Brain microvascular endothelial cell (primary cell): Measurements from ENCODE around the gene DCHS1.

Source experiments
- DNase-seq: peaks from one replicate; pipeline ENCODE4 v3.0.0-alpha.2; 2020
- H3K27ac ChIP-seq: fragments of 250-450 bp; sonication (Bioruptor Pico); 2 replicates; pipeline ENCODE4 v1.5.1; 2020; ENCODE audit warnings: mild to moderate bottlenecking, moderate library complexity
- H3K27me3 ChIP-seq: fragments of 250-450 bp; sonication (Bioruptor Pico); replicated peaks from 2 replicates; pipeline ENCODE4 v1.5.1; 2020; ENCODE audit warnings: mild to moderate bottlenecking
- H3K36me3 ChIP-seq: fragments of 250-450 bp; sonication (Bioruptor Pico); replicated peaks from 2 replicates; pipeline ENCODE4 v1.5.1; 2020; ENCODE audit warnings: mild to moderate bottlenecking
- H3K4me3 ChIP-seq: 2 replicates; pipeline ENCODE4 v1.5.1; 2011; ENCODE audit warnings: low read depth, mild to moderate bottlenecking, control low read depth, low read length, moderate library complexity
- CTCF ChIP-seq: IDR thresholded peaks from 2 replicates; pipeline ENCODE4 v1.5.1; 2011; ENCODE audit warnings: low read depth, mild to moderate bottlenecking, moderate library complexity, low read length, control low read depth, inconsistent platforms; ENCODE audit errors: missing control alignments
- in situ Hi-C: cut with HindIII; loops from 2 replicates; pipeline ENCODE4 v1.10.0; 2017; ENCODE audit warnings: low sequenced_read_pairs, low pct_ligation_motif_present

DCHS1 gene

GRCh38 chr11:6615046-6615445 is 40.6 kb downstream of the DCHS1 start:
- H3K36me3 ChIP-seq = peaks cover 29% of the 10 kb centered on the region
- in situ Hi-C loops = no loop called here

DNA sequence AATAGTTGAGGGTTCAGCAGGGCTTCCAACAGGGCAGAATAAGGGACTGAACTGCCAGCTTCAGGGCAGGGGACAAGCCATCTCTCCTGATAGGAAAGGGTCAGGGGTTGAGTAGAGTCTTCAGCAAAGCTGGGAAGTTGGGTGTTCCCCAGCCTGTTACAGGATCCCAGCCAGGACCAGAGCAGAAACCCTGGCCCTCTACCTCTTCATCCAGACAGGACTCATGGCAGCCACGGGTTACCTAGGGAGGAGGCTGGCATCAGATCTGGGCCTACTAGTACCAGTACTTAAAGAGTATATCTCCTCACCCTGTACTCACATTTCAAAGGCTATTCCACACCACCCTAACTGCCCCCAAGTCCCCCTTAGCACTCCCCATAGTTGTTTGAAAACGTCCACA is 41.2 kb downstream of the DCHS1 start:
- TF ChIP-seq CTCF = no peak
- Histone ChIP-seq H3K27me3 (no peaks in the 10 kb centered on the region), H3K4me3 (no peak overlapping the region), H3K27ac (no peak overlapping the region), H3K36me3 (peaks cover 35% of the 10 kb centered on the region)
- DNase-seq = no peak
- in situ Hi-C loops = no loop called here

More at GRCh38 chr11:6615046-6615445, 40.6 kb downstream of the DCHS1 start:
- H3K27ac ChIP-seq = no peak overlapping the region
- no peak for TF ChIP-seq CTCF
- H3K27me3 ChIP-seq = no peaks in the 10 kb centered on the region
- no peak for DNase-seq
- no peak overlapping the region for H3K4me3 ChIP-seq

DNA sequence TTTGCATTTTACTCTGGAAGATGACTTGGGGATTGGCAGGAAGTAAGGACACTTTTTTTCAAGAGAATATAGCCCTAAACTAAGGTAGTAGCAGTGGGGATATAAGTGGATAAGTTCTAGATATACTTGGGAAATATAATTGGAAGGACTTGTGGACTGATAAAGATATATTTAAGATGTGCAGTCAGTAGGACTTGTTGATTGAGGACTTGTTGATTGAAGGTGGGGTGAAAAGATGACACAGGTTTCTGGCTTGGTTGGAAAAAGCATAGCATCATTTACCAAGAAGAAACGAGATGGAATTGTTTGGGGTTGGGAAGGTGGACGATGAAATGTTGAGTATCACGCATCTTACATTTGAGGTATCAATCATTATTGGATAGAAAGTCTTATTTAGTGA is 42.1 kb downstream of the DCHS1 start:
- no peak for DNase-seq
- Histone ChIP-seq H3K27ac (no peak overlapping the region), H3K36me3 (peaks cover 45% of the 10 kb centered on the region), H3K4me3 (no peak overlapping the region), H3K27me3 (no peaks in the 10 kb centered on the region)
- in situ Hi-C loops = no loop called here
- TF ChIP-seq CTCF = no peak

DNA sequence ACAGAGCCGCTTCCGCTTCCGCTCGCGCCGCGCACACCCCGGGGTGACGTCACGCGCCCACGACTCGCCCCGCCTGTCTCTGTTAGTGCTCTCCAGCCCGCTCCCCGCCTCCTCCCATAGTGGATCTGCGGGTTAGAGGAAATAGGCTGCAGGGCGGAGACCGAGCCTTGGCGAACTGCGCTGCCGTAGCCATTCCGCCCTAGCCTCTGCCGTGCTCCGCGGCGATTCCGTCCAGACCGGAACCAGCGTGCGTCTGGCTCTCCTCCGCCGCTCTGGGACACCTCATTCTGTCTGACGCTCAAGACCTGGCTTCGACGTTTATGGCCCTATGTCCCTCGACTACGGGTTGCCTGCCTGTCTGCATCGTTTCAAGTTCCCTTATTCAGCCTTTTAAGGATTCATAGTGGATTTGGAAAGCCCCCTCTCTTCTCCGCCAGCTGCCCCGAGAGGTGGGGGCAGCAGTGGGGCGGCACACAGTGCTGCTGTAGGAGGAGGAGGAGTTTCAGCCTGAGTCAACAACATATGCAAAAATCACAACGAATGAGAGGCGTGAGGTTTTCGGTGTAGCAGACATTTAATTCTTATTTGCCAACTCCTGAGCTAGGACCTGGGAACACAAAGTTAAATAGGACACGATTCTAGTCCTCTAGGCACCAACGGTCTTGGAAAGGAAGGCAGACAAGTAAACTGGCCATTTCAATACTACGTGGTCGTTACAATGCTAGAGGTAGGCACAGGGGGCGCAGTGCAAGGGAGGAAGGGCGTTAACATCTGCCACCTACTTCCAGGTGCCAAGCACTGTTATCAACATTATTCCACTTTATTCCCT is 43.2 kb downstream of the DCHS1 start, which contains the start of gene TAF10:
TAF10 (minus strand) TSS at position 4 of the 829 bp plus-strand sequence. CDS start 27 bp downstream, outside the sequence.
- Histone ChIP-seq H3K27ac (peak within 1 kb of the TSS; percentile 96), H3K36me3 (peaks cover 53% of the 10 kb centered on the region), H3K4me3 (peak within 1 kb of the TSS; percentile 74), H3K27me3 (no peaks in the 10 kb centered on the region)
- in situ Hi-C loops = no loop called here
- TF ChIP-seq CTCF = peak; percentile 62
- DNase-seq = peak; percentile 95

DNA sequence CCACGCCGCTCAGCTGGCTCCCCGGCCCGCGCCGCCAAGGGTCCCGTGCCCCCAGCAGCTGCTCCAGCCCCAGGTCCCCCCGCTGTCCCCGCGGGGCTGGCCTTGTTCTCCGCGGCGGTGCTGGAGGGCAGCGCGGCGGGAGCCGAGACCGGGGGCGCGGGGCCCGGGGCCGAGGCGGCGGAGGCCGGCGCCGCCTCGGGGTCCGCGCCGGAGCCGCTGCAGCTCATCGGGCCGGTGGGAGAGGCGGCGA is 43.7 kb downstream of the DCHS1 start:
- Histone ChIP-seq H3K27ac (peak overlapping the region; percentile 96), H3K4me3 (peak overlapping the region; percentile 74), H3K36me3 (peaks cover 57% of the 10 kb centered on the region), H3K27me3 (no peaks in the 10 kb centered on the region)
- in situ Hi-C loops = no loop called here
- DNase-seq = no peak
- no peak for TF ChIP-seq CTCF
